ENCODE measurements around the gene HSPB8.

DNA sequence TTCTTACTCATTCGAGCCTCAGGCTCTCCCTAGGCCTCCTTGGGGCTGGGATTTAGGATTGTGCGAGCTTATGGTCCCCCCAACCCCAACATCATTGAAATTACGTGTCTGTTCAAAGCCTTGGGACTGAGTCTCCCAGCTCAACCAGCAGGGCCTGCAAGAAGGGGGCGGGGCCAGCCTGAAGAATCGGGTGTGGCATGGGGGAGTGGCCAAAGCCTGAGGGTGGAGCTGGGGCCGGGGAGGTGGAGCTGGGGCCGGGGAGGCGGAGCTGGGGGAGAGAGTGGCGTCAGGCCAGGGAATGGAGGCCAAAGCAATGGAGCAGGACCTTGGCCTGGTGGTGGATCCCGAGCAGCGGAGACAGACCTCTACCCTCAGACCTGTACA is 24.3 kb upstream of the HSPB8 start:
- TF ChIP-seq, protein P1, sequence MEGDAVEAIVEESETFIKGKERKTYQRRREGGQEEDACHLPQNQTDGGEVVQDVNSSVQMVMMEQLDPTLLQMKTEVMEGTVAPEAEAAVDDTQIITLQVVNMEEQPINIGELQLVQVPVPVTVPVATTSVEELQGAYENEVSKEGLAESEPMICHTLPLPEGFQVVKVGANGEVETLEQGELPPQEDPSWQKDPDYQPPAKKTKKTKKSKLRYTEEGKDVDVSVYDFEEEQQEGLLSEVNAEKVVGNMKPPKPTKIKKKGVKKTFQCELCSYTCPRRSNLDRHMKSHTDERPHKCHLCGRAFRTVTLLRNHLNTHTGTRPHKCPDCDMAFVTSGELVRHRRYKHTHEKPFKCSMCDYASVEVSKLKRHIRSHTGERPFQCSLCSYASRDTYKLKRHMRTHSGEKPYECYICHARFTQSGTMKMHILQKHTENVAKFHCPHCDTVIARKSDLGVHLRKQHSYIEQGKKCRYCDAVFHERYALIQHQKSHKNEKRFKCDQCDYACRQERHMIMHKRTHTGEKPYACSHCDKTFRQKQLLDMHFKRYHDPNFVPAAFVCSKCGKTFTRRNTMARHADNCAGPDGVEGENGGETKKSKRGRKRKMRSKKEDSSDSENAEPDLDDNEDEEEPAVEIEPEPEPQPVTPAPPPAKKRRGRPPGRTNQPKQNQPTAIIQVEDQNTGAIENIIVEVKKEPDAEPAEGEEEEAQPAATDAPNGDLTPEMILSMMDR (conservative IDR thresholded peaks at IDR 0.05) = no peak
- no peak for TF ChIP-seq ZFX (IDR thresholded peaks at IDR 0.05)
